Fibroblast of lung (primary cell): ENCODE measurements around the gene ESPN.

Source experiments
- EZH2 ChIP-seq: IDR thresholded peaks from 2 replicates; pipeline ENCODE4 v1.5.1; 2012; ENCODE audit warnings: low read length, control low read depth, mild to moderate bottlenecking; ENCODE audit errors: missing control alignments
- TF ChIP-seq, protein P1 (sequence below), 2 donors: IDR thresholded peaks in 1 of 2; conservative IDR thresholded peaks in 1 of 2; 1 replicate in 1 of 2; 2 replicates in 1 of 2; pipeline ENCODE4 v1.5.1; 2011 to 2012; ENCODE audit warnings: low read length in 2 of 2, control low read depth in 1 of 2, inconsistent platforms in 1 of 2, low read depth in 1 of 2, mild to moderate bottlenecking in 1 of 2

DNA sequence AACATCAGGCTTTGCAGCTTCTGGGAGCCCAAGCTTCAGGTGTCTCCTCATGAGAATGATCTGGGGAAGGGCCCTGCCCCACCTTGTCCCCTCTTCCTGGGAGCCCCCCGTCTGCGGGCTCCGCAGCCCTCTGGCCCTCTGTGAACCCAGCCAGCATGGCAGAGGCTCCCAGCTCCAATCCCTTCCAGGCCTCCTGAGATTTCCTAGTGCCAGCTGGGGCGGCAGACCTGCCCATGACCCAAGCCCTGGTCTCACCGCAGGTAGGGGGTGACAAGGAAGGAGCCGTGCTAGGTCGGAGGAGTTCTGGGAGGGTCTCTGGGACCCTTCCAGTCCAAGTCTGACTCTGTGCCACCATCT, 59.2 kb downstream of the ESPN start:
- TF ChIP-seq, protein P1, sequence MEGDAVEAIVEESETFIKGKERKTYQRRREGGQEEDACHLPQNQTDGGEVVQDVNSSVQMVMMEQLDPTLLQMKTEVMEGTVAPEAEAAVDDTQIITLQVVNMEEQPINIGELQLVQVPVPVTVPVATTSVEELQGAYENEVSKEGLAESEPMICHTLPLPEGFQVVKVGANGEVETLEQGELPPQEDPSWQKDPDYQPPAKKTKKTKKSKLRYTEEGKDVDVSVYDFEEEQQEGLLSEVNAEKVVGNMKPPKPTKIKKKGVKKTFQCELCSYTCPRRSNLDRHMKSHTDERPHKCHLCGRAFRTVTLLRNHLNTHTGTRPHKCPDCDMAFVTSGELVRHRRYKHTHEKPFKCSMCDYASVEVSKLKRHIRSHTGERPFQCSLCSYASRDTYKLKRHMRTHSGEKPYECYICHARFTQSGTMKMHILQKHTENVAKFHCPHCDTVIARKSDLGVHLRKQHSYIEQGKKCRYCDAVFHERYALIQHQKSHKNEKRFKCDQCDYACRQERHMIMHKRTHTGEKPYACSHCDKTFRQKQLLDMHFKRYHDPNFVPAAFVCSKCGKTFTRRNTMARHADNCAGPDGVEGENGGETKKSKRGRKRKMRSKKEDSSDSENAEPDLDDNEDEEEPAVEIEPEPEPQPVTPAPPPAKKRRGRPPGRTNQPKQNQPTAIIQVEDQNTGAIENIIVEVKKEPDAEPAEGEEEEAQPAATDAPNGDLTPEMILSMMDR (conservative IDR thresholded peaks at IDR 0.05 in 1 of 2, IDR thresholded peaks at IDR 0.05 in 1 of 2; ENCODE audit: low read depth in 1 of 2, low read length in 2 of 2), result no peak
- TF ChIP-seq EZH2, result no peak
